GM19351 (cell line): ENCODE data around the gene CASP8.
"Not testable (repeated sequence)": the region's sequence is repeated elsewhere in the genome, so short reads cannot be mapped to it uniquely, and the experiment has no call there.

Source experiments
- ATAC-seq: cut with Tn5 transposase; IDR thresholded peaks from one replicate; pipeline ENCODE4 v1.9.1; 2021; ENCODE audit warnings: mild to moderate bottlenecking, moderate library complexity; ENCODE audit not compliant: unreplicated experiment

CASP8 gene

DNA sequence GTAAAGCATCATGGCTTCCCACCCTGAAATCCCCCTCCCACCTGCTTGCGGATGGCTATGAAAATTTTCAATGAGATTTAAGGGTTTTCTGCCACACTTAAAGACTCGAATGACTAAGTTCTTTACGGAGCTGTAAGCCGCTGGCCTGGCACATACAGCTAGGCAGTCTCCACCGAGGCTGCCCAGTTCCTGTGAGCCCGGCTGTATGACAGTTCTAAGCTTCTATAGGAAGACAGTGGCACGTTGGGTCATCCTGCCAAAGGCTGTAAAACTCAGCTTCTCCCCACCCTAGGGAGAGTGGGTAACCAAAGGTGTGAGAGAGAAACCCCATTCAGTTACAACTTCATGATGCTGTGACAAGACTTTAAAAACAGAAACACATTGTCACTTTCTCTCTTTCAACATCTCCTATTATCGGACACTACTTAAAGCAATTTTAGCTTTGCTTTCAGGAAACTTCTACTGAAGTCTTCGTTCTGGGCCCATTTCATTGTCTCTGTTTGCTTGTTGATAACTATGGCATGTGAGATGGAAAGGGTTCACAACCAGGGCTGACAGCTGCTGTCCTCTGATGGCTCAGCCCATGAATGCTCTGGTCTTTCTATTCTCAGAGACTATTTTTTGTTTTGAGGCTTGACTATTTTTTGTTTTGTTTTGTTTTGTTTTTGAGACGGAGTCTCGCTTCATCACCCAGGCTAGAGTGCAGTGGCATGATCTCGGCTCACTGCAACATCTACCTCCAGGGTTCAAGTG, 7.1 kb downstream of the CASP8 start:
- no peak for ATAC-seq

DNA sequence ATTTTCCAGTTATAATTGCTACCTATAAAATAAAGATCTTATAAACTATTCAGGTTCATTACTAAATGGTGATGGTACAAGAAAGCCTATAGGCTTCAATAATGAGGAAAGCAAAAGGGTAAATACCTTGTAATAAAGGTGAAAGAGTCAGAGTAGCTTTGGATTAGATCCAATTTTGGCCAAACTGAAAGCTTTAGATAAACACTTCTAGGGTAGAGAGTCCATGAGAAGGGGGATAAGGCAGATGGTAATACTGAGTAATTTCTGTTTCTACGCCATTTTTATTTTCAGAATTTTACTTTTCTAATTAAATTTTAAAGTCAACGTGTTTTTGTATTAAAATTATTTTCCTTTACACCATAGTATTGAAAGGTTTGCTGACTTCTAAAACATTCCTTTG, 9.4 kb downstream of the CASP8 start:
- ATAC-seq: no peak

DNA sequence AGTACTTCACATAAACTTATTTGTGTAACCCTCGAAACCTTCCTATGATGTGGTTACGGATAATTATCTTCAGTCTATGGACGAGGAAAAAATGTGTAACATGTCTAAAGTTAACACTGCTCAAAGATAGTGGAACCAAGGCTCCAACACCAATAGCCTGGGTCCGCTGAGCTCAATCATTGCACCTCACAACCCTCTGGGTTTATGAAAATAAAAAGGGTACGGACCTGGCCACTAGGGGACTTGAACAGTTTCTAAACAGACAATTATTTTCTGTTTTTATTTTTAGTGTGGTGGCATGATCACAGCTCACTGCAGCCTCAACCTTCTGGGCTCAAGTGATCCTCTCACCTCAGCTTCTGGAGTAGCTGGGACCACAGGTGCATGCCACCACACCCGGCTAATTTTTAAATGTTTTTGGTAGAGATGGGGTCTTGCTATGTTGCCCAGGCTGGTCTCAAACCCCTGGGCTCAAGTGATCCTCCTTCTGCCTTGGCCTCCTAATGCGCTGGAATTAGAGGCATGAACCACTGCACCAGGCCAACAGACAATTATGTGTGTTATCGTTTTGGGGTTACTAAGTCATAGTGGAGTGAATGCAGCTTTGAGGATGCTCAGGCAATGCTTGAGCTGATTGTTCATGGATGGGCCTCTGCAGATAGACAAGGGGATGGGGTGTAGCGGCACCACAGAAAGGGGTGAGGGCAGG, 10.1 kb downstream of the CASP8 start:
- no peak for ATAC-seq

DNA sequence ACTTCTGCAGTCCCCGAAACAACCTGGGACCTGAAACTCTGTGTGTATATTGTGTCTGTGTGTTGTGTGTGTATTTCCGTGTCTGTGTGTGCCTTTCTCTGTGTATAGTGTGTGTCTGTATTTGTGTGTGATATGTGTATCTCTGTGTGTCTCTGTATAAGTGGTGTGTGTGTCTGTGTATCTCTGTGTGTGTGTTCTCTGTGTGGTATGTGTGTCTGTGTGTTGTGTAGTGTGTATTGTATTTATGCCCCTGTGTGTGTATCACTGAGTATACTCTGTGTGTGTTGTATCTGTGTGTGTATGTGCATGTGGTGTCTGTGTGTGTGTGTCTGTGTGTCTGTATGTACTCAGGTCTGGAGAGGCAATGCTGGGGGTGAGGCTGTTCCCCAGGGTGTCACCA, 11.6 kb downstream of the CASP8 start:
- ATAC-seq: no peak

DNA sequence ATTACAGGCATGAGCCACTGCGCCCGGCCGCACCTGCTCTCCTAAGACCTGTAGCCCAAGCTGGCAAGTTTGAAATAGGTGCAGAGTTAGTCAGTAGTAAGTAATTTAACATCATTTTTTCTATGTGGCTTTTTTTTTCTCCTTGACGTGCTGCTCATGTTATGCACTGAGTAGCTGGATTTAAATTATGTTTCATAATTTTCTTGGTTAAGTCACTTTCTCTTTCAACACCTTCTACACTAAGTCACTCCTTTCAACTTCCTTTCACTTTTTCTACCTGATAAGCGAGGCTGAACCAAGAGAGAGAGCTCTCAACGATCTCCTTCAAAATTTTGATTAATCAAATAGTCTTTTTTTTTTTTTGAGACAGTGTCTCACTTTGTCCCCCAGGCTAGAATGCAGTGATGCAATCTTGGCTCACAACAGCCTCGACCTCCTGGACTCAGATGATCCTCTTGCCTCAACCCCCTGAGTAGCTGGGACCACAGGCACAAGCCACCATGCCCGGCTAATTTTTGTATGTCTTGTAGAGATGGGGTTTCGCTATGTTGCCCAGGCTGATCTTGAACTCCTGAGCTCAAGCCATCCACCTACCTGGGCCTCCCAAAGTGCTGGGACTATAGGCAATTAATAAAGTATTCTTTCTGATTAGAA, 13.1 kb downstream of the CASP8 start:
- ATAC-seq: no peak

DNA sequence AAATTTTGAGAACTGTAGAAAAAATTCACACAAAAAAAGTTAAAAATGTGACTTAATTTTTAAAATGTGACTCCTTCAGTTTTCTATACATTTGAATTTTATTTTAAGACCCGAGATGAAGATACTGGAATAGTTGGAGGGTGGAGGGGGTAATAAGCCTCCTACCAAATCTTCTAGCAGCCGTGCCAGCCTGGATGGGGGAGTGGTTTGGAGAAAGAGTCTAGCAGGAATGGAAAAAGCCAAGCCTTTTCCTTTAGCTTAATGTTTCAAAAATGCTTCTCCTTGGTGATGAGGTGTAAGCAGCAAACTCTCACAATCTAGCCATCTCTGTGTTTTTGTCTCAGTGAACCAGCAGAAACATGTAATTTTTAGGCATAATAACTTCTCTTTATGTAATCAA, 14.7 kb downstream of the CASP8 start:
- ATAC-seq: no peak

DNA sequence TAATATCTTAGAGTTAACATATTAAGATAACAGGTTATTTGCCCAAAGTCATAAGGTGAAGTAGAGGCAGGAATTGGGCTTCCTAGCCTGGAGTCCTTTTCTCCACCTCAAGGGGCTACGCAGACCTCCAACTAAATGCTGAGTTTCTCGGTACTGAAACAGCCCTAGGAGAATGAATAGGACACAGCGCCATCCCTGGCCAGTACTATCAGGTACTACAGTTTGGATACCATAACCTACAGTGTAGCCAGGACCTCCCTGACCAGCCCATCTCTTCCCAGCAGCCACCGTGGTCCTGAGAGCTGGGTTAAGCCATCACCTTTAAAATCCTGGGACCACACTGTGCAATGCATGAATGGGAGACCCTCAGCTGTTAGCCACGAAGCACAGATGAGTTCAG, 15.7 kb downstream of the CASP8 start:
- no peak for ATAC-seq

DNA sequence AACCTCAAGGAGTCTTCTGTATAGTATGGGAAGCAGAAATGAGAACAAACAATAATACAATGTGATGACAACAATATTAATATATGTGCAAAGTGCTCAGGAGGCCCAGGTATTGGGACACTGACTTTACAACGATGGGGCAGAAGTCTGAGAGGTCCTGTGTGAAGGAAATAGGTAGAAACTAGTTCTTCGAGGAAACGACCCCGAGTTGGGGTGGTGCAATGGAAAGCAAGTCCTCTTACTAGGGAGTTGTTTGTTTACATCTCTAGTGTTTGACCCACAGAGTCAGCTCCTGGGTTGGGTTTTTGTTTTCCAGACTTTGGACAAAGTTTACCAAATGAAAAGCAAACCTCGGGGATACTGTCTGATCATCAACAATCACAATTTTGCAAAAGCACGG, 16.2 kb downstream of the CASP8 start:
- ATAC-seq: no peak

DNA sequence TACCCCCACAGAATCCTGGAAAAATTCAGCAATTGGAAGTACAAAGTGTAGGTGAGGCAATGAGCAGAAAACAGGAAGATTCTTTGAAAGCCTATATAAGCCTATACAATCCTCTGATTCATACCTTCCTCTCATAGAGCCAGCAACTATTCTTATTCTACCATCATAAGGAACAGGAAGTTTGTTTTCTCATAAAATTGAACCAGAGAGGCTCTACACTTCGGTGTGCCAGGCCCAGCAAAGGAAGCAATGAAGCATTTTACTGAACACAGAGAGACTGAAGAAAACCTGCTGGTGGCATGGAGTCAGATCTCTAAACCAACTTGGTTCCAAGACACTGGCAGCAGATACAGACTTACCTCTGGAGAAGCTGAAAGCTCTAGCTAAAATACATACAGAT, 18.7 kb downstream of the CASP8 start:
- ATAC-seq: no peak

DNA sequence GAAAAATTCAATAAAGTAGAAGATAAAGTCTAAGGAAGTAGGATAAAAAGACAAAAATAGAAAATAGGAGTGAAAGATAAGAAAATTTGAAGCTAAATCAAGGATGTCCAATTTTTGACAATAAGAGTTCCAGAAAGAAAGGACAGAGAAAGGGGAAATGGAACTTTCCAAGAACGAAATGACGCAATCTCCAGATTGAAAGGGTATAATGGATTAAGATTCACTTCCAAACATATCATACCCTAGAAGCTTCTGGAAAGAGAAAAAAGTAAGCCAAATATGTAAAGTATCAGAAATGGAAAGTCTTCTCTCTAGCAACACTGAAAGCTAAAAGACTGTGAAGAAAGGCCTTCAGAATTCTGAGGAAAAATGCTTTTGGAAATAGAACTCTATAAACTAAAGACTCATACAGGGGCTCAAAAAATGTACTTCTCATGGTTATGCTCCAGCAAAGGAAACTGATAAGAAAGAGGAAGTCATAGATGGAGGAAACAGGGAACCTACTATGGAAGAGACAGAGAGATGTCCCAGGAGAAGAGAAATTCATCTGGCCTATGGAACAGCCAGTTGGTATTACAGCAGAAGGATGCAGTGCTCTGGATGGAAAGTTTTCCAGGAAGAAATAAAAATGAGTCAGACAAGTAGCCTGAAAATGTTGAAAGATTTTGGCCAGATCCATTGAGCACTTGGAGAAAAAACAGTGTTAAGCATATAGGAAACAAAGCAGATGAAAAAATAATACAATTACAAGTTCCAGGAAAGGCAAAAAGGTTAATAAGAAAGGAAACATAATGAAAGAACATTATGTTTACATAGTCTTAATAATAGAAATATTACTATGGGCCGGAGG, 20.1 kb downstream of the CASP8 start:
- no peak for ATAC-seq

DNA sequence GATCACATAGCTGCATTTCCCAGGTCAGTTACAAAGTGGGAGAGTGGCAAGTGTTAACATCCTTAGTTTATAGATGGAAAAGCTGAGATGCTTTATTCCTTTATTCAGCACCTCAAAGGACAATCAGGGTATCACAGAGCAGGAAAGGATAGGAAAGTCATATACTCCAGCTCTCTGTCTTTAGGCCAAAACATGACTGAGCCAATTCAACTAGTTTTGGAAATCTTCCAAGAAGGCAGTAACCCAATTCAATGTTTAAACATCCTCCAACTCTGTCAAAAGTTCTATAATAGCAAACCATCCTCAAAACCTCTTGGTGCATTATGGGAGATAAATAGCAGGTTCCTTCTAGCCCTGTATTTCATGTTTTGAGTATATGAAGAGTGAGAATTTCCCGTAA, 25.2 kb downstream of the CASP8 start:
- no peak for ATAC-seq

DNA sequence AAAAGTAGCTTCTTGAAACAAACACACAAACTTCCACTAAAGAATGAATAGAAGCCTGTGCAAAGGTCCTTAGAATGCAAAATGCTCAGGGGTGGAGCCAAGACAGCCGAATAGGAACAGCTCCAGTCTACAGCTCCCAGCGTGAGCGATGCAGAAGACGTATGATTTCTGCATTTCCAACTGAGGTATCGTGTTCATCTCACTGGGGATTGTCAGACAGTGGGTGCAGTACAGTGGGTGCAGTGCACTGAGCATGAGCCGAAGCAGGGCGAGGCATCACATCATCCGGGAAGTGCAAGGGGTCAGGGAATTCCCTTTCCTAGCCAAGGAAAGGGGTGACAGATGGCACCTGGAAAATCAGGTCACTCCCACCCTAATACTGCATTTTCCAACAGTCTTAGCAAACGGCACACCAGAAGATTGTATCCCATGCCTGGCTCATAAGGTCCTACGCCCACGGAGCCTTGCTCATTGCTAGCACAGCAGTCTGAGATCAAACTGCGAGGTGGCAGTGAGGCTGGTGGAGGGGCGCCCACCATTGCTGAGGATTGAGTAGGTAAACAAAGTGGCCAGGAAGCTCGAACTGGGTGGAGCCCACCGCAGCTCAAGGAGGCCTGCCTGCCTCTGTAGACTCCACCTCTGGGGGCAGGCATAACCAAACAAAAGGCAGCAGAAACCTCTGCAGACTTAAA, 30.3 kb downstream of the CASP8 start:
- not testable (repeated sequence) for ATAC-seq

DNA sequence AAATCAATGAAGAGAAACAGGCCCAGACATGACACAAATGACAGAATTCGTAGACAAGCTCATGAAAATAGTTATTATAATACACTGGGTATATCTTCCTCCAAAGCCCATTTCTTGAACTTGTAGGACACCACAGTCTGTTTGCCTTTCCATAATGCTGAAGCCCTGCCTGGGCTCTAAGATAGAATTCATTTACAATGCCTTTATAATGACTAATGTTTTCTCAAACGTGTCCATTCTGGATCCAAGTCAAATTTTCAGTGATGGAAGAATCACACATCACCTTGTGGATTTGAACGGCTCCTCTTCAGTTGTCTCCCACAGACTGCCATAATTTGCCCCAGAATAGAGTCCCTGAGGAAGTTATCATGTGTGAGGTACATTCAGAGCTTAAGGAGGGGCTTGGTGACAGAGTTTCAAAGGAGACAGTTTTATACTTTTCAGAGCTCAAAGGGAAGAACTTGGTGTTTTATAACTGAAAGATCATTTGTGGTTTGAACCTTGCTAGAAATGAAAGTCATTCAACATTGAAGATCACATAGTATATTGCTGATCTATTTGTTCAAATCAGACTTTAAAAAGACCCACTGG, 38.2 kb downstream of the CASP8 start:
- no peak for ATAC-seq

DNA sequence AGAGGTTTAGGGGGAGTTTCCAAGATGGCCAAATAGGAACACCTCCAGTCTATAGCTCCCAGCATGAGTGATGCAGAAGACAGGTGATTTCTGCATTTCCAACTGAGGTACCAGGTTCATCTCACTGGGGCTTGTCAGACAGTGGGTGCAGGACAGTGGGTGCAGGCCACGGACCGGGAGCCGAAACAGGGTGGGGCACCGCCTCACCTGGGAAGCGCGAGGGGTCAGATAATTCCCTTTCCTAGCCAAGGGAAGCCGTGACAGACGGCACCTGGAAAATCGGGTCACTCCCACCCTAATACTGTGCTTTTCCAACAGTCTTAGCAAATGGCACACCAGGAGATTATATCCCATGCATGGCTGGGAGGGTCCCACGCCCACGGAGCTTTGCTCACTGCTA, 39.6 kb downstream of the CASP8 start:
- not testable (repeated sequence) for ATAC-seq

DNA sequence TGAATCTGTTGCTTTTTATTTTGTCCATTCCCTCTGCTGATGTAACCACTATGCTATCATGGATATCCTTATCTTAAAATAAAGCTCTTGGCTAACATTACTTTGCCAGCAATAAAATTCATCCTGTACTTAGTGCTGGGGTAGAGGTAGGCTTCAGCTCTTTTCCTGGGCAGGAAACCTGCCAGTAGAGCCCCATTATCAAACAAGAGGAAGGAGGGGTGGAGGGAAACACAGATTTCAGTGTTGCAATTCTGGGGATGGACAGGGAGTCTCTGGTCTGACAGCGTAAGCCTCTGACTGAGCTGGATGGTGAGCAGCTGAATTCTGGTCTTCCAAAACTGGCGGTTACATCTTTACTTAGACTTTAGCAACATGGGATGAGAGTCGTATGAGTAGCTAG, 47.5 kb downstream of the CASP8 start:
- no peak for ATAC-seq

DNA sequence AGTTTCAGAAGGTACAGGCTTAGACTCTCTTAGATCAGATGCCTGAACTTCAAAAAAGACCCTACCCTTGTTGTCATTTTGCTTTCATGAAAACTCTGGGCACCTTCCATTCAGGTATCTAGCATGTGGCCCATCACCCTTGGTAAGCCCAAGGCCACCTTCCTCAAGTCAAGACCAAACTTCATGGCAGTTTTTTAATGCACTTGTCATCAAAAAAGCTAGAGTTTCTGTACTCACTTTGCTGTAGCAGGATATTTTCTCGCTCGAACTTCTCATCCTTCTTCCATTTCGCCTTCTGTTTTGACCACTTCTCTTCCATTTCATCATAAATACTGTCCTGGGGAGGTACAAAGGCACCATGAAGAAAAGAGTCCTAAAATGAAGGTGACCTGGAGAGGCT, 48.6 kb downstream of the CASP8 start:
- ATAC-seq: no peak

DNA sequence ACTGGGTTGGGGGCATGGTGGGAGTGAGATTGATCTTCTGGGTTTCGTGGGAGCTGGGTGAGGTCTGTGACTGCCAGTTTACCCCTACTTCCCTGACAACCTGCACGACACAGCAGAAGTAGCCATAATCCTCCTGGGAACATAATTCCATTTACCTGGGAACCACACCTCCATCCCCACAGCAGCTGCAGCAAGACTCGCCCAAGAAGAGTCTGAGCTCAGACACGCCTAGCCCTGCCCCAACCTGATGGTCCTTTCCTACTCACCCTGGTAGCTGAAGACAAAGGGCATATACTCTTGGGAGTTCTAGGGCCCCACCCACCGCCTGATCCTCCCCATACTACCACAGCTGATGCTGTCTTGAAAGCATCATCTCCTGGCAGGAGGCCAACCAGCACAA, 53.0 kb downstream of the CASP8 start:
- no peak for ATAC-seq

DNA sequence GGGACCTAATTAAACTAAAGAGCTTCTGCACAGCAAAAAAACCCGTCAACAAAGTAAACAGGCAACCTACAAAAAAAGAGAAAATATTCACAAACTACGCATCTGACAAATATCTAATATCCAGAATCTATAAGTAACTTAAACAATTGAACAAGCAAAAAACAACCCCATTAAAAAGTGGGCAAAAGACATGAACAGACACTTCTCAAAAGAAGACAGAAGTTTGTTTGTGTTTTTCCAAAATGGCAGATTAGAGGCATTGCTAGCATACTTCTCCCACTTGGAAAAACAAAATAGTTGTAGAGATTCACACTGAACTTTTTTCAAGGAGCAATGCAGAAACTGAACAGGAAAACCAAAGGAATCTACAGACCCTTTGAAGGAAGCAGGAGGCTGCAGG, 59.2 kb downstream of the CASP8 start:
- no peak for ATAC-seq

DNA sequence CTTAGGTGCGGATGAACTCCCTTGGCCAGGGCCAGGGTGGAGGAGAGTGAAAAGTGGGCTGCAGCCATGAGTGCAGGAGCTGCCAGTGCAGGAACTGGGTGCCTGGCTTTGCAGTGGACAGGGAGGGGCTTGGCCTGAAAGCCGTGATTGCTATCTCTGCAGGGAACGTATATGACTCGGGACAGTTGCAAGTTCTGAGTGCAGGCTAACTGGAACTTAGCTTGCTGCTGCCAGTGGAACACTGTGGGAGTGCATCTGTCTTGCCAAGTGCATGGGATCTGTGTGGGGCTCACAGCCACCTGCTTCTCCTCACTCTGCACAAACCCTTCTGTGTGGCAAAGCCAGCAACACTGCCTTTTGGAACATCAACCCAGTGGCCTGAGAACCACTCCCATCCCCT, 59.9 kb downstream of the CASP8 start:
- ATAC-seq: no peak

DNA sequence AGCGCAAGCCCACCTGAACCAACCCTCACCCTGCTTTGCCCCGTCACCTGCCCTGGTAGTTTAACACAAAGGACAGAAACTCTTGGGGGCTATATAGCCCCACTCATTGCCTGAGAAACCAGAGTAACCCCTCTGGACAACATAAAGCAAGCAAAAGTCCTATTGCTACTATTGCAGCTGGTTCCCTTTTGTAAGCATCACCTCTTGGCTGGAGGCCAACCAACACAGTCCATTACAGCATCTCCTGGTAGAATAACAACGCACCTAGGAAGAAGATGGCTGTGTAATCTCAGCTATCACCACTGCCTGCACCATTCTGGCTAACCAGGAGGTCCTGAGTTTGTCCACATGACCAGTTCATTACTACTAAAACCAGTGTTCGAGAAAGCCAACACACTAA, 60.4 kb downstream of the CASP8 start:
- no peak for ATAC-seq
